Measurements from ENCODE around the gene TMEM132C.

TMEM132C gene

GRCh38 chr12:128729628-128730121 lies 462.7 kb downstream of the TMEM132C start:
- no peak for DNase-seq

GRCh38 chr12:128734371-128734770 lies 467.4 kb downstream of the TMEM132C start:
- DNase-seq: no peak

- no peak for DNase-seq
Measured at GRCh38 chr12:128737292-128737966, 470.5 kb downstream of the TMEM132C start.

- no peak for DNase-seq
Measured at GRCh38 chr12:128743916-128744315, 476.9 kb downstream of the TMEM132C start.

- no peak for DNase-seq
Measured at GRCh38 chr12:128745772-128746689, 479.1 kb downstream of the TMEM132C start.

GRCh38 chr12:128747441-128747840 lies 480.5 kb downstream of the TMEM132C start:
- DNase-seq: no peak

- no peak for DNase-seq
Measured at GRCh38 chr12:128752386-128752785, 485.4 kb downstream of the TMEM132C start.

GRCh38 chr12:128753438-128753837 lies 486.5 kb downstream of the TMEM132C start:
- no peak for DNase-seq

- DNase-seq: no peak
Measured at GRCh38 chr12:128754275-128754674, 487.3 kb downstream of the TMEM132C start.

GRCh38 chr12:128755566-128755965 lies 488.6 kb downstream of the TMEM132C start:
- no peak for DNase-seq

Measured in NCI-H2029 (cell line).